Loucy (cell line): ENCODE measurements around the gene TMEM47.

Experiments used
- EZH2phosphoT487 ChIP-seq: fragments of 200-600 bp; IDR thresholded peaks from 2 replicates; pipeline ENCODE4 v1.6.1; 2018; ENCODE audit warnings: antibody characterized with exemption, mild to moderate bottlenecking, moderate library complexity, borderline replicate concordance
- TF ChIP-seq, protein P1 (sequence below): fragments of 200-600 bp; sonication (generic); conservative IDR thresholded peaks from 2 replicates; pipeline ENCODE4 v1.5.1; 2014; ENCODE audit warnings: mild to moderate bottlenecking, antibody characterized with exemption, low read length

DNA sequence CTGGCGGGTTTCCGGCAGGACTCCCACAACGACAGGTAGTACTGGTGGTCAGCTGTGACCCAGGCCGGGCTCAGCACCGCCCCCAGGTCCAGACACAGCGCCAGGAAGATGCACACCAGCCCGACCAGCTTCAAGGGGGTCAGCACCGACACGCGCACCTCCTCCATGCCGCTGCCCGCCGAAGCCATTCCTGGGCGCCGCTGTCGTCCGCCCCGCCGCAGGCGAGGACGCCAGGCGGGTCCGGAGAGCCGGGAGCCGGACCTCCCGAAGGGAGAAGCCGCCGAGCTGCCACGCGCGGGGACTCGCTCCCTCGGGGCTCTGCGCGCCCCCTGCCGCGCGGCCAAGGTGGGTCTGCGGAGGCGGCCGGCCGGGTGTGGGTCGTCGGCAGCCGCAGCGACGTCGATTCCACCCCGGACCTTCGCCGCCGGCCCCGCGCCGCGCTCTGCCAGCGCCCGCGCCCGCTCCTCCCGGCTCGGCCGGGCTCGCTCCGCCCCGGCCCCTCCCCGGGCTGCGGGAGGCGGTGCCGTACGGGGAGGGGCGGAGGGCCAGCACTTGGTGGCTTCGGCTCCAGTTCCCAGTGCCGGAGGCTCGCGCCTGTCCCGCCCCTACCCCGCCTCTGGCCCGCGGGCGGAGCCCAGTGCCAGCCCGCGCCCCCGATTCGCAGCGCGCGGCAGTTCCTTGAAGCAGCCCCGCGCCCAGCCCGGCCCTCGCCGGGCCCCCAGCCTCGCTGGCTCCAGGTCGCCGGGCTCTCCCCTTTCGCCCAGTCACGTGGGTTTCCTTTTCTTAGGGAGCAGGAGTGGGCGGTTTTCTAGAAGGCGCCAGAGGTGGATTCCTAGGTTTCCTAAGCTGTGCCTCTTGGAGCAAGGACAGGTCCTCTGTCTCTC is at the start of gene TMEM47:
- TF ChIP-seq, protein P1, sequence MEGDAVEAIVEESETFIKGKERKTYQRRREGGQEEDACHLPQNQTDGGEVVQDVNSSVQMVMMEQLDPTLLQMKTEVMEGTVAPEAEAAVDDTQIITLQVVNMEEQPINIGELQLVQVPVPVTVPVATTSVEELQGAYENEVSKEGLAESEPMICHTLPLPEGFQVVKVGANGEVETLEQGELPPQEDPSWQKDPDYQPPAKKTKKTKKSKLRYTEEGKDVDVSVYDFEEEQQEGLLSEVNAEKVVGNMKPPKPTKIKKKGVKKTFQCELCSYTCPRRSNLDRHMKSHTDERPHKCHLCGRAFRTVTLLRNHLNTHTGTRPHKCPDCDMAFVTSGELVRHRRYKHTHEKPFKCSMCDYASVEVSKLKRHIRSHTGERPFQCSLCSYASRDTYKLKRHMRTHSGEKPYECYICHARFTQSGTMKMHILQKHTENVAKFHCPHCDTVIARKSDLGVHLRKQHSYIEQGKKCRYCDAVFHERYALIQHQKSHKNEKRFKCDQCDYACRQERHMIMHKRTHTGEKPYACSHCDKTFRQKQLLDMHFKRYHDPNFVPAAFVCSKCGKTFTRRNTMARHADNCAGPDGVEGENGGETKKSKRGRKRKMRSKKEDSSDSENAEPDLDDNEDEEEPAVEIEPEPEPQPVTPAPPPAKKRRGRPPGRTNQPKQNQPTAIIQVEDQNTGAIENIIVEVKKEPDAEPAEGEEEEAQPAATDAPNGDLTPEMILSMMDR, result no peak
- no peak for TF ChIP-seq EZH2phosphoT487
